NOMO-1 treated with DMSO at 0.1 percent for 48 hours (cell line): ENCODE measurements around the gene ALKBH3.

ENCODE experiments used
- DNase-seq: peaks from one replicate; lab custom pipeline; 2025; ENCODE audit not compliant: unreplicated experiment; lab: John Stamatoyannopoulos, UW

Gene ALKBH3

GRCh38 chr11:43894546-43894945 is 13.9 kb downstream of the ALKBH3 start:
- no peak for DNase-seq

DNA sequence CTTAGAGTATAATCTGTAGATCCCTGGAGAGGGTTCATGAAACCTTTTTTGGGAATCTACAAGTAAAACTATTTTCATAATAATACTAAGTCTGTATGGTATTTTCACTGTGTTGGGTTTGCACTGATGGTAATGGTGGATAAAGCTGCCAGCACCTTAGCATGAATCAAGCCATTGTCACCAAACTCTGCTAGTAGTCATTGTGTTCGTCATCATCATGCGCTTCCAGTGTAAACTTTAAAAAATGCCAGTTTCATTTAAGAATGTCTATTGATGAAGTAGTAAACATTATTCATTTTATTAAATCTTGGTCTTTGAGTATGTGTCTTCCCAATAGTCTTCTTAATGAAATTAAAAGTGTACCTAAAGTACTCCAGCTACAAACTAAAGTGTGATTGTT is 15.0 kb downstream of the ALKBH3 start:
- no peak for DNase-seq

DNA sequence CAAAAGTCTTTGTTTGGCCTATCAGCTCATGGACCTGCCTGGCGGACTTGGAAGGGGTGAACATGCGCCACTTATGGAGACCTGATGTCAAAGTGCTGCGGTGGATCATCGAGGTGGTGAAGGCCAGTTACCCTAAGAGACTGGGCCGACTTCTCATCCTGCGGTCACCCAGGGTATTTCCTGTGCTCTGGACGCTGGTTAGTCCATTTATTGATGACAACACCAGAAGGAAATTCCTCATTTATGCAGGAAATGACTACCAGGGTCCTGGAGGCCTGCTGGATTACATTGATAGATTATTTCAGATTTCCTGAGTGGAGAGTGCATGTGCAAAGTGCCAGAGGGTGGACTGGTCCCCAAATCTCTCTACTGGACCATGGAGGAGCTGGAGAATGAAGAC is 17.9 kb downstream of the ALKBH3 start:
- DNase-seq = no peak

GRCh38 chr11:43899094-43899493 is 18.5 kb downstream of the ALKBH3 start:
- no peak for DNase-seq

DNA sequence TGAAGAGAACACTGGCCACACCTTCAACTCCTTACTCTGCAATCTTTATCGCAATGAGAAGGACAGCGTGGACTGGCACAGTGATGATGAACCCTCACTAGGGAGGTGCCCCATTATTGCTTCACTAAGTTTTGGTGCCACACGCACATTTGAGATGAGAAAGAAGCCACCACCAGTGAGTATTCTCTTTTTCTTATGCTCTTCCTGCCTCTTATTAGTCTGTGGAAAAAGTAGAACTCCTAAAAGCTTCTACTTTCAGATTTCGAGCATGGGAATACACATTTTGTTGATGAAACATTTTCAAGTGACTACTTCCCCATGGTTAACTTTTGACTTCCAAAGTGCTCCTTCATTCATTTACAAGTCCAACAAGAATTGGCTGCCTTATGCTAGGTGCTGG is 20.9 kb downstream of the ALKBH3 start:
- no peak for DNase-seq

DNA sequence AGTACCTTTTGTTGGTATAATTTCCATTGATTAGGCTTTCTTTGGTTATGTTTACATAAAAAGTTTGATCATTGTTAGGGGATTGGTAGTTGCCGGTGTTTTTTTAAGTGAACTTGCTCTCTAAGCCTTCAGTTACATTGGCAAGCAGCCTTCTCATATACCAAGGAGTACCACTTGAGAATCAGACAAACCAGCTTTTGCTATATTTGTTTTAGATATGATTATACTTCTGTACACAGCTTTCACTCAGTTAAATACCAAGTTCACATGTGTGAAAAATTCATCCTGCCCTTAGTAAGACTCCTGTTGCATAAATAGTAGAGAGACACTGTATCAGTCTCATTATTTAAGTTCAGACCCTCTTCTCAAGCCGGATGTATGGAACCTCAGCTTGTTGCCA is 22.4 kb downstream of the ALKBH3 start:
- DNase-seq = no peak

DNA sequence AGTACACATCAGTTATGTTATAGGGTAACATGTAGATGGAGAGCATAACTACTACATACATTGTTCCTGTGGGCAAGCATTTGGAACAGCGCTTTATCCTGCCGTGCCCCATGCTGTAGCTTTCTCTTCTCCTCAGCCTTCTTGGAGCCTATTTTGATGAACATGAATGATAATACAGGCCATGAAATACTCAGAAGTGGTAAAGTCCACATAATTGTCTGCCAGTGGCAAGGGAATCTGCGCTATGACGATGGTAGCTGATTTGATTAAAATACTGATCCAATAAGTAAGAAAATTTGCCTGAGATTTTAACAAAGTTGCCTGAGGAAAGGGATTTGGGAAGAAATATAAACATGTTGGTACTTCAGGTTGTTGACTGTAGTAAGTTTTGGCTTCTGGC is 23.3 kb downstream of the ALKBH3 start:
- no peak for DNase-seq

DNA sequence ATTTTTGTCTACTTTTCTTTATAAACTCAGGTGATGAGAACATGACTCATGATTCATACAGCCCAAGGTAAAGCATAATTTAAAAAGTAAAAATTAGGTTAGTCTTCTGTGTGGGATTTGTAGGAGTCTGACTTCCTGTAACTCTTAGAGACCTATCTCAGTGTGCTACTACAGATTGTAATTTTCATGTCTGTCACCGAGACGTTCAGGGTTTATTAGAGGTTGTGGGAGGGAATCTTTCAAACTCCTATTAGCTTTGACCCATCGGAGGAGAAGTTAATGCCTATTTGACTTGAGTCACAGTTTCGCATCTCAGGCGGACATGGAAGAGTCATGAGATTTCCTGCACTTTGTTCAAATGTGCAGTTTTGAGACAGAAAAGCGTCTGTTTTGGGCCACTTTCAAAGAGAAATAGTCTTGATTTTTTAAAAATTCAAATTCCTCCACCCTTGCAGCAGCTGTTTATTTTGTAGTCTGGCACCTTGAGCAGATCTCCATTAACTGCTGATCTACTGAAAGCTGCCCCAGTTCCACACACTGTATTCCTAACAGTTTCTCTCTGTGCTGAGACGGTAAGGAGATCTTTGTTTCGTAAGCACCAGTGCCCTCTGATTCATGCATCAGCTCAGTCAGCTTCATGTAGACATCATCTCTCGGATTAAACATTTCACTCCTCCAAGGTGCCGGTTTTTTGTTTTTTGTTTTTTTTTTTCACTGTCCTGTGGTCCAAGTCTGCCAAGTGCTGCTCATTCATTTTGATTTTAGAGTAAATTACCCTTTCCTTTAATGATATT is 24.3 kb downstream of the ALKBH3 start:
- DNase-seq = no peak

DNA sequence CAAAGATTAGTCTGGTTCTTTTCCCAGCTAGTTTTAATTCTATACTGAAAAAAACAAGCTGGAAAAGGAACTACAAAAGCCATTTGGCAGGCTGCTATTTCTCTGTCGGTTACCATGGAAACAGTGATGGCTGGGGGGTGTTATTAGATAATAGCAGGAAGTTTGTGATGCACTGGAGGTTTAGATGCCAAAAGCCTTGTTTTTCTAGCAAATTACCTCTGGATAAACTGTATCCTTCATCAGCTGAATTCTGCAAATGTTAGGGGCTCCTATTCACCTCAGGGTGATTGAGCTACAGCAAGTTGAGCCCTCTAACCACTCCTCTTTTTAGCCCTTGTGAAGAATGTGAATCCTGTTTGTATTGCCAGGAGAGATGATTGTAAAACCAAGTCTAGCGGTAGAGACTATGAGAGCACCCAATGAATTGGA is 25.2 kb downstream of the ALKBH3 start:
- DNase-seq = no peak

DNA sequence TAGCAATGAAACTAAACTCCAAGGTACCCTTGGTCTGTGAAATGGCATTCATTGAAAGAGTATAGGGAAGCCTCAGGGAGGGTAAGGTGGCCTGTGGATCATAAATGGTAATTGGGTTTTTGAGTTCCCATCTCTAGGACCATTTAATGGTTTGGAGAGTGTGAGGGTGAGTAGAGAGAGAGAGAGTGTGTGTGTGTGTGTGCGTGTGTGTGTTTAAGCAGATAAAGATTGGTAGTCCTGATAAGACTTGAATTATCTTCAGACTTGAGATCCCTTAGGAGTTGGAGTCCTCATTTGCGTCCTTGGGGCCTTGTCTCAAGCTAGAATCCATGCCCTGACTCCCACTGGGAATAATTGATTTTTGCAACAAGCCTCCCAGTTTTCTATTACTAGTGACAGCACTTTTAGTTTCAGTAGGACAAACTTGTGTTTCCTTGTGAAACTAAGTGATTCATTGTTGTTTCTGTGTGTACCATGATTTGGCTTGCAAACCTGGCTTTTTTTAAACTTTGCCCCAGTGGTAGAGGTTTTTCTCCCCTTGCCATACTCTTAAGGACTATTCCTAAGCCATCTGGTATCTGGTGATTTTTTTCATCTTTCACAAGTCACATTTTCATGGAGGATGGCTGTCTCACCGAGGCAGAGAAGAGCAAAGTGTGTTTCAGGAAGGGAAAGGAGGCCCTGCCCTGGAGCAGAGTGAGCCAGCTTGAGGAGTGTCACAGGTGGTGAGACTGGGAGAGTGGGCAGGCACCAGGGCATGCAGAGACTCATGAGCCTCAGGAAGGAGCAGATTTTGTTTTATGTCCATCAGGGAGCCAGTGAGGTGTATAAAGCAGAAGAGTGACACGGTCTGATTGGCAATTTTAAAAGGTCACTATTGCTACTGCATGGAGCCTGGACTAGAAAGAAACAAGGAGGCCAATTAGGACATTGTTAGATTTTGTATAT is 26.7 kb downstream of the ALKBH3 start:
- no peak for DNase-seq

- DNase-seq = no peak
Observed at GRCh38 chr11:43908191-43908590, 27.6 kb downstream of the ALKBH3 start.

- DNase-seq = no peak
Observed at GRCh38 chr11:43908683-43909082, 28.1 kb downstream of the ALKBH3 start.

DNA sequence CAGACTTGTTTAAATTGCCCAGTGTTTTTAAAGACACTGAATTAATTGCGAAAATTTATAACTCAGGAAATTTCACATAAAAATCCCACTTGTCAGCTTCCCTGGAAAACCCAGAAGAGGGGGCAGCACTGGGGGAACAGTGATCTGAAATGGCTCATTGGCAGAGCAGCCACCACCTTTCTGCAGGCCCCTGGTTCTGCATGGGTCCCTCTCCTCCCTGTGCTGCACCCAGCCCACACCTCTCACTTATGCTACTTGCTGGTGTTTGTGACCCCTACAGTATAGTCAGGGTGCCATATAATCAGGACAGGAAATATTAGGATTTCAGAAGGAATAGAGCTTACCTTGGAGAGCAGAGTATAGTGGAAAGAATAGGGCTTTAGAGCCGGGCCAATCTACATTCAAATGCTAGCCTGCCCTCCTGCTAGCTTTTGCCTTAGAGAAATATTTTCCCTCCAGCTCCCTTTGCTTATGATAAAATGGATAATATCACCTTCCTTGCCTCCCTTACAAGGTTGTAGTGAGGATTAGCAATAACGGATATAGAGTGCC is 33.3 kb downstream of the ALKBH3 start:
- DNase-seq = no peak

GRCh38 chr11:43914466-43914865 is 33.8 kb downstream of the ALKBH3 start:
- DNase-seq = no peak

DNA sequence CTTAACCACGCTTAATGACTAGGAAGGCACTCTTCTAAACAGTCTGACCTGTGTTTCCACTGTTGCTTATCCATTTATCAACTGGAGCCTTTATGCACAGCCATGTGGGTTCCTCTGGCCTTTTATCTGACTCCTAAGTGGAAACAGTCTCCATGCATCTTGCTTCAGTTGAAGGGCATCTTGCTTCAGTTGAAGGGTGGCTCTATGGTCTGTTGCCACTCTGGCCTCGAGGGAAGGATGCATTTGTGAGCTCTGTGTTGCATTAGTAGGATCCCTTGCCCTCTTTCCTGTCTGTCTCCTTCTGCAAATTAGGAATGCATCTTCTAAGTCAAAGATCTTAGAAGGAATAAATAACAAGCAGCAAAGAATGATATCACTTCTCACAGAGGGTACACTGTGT is 36.0 kb downstream of the ALKBH3 start:
- no peak for DNase-seq

DNA sequence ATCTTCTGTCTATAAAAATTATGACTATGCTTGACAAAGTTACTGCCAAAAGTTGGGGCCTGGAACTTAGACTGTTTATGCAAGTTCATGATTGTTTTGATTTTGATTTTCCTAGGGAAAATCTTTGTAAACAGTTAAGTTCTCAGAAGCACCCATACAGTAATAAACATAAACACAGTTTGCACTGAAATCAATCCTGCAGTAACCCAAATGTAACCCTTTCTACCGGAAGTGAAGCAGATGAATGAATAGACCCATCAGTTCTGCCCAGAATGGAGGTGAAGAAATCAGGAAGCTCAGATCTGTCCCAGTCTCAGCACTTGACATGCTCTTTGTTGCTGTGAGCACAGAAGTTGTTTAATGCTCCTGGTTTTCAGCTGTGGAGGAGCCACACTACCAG is 37.2 kb downstream of the ALKBH3 start:
- no peak for DNase-seq

GRCh38 chr11:43918662-43919061 is 38.0 kb downstream of the ALKBH3 start:
- no peak for DNase-seq

DNA sequence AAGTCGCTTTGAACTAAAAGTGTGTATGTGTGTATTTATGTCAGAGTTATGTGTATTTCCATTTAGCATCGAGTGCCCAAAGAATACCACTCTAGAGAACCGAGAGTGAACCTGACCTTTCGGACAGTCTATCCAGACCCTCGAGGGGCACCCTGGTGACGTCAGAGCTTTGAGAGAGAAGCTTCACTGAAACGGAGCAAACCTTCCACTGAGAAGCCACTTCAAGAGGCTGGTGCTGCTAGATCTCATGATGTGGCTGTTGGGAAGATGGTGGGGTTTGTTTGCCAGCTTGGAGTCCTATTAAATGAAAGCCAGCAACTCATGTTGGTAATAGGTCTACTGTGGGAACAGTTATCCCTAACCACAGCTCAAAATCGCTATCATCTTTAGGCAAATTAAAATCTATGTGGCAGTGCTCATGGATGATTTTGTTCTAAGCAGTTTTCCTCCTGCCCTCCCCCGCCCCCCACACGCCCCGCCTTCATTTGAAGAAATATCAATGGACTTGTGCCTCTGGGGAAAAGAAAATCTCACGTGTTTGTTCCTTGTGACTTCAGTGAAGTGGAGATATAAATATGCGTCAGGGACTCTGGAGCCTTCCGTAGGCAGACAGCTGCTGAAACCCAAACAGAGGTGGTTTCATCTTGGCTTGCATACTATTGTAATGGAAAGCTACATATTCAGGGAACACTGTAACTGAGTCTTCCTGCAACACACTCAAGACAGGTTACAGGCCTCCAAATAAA is 39.4 kb downstream of the ALKBH3 start:
- no peak for DNase-seq

DNA sequence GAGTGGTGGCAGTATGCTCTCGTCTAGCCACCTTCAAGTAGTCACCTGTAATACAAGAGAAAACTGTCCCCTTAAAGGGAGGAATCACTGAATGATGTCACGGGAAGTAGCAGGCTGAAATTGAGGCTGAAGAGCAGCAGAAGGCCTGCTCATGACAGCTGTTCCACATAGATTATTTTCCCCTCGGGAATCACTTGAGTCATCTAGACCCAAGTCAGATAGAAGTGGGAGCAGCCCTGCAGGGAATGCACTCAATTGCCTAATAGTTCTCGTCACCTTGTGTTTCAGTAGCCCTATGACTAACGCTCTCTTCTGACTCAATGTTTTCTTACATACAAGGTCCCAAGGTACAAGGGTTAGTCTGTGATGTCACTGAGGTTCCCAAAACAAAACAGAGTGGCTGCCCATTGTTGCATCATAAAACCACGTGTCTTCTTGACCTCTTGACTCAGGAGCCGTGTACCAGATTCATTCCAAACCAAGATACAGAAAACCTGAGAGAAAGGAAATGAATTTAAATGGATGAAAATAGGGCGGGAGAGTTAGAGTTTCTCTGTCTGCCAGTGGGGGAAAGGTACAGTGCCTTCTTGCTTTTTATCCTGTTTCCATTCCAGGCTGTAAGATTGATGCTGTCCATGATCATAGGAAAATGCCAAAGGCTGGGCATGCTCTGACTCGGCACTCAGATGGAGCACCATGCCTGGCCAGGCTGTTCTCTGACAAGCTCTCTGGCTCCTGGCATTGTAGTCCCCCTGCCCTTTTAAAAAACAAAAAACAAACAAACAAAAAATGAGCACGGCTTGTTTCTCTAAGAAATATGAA is 40.2 kb downstream of the ALKBH3 start:
- DNase-seq = peak; percentile 24

DNA sequence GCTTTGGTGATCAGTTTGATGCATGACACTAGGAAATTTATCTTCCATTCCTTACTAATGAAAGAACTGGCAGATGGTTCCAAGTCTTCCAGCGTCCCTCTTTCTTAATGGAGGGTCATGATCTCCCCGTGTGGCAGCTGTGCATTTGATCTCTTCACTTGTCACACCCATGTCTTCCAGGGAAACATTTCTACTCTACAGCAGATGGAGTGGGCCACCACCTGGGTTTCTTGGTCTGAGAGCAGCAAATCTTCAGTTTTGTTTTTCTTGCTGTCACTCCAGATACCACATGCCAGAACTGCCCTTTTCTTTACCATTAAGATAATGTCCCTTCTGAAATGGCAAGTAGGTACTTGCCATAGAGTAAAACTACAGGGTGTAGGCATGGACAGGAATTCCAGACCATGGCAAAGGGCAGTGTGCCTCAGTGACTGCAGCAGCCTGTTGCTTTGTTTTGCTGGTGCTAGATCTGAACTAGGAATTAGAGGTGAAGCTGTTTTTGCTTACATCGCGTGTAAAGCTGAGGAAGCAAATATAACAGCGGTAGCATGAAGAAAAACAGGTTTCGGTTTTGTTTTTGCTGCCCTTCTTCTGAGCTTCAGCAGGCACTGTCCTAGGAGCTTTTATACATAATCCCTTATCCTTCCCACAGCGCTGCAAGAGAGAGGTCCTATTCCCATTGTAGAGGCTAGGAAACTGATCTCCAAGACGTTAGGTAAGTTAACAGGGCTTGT is 41.1 kb downstream of the ALKBH3 start:
- DNase-seq = no peak
